BLaER1 (cell line): Measurements from ENCODE around the gene PLCZ1.
"Not testable (repeated sequence)": the region's sequence is repeated elsewhere in the genome, so short reads cannot be mapped to it uniquely, and the experiment has no call there.

ENCODE experiments used
- H3K27ac ChIP-seq: shearing (Covaris generic); formaldehyde crosslinking; 2 replicates; pipeline ENCODE4 v1.8.1; 2022
- H3K27me3 ChIP-seq: shearing (Covaris generic); formaldehyde crosslinking; 2 replicates; pipeline ENCODE4 v1.8.1; 2022
- H3K36me3 ChIP-seq: shearing (Covaris generic); formaldehyde crosslinking; 2 replicates; pipeline ENCODE4 v1.8.1; 2022
- H3K4me1 ChIP-seq: shearing (Covaris generic); formaldehyde crosslinking; 2 replicates; pipeline ENCODE4 v1.8.1; 2022
- H3K4me2 ChIP-seq: shearing (Covaris generic); formaldehyde crosslinking; 2 replicates; pipeline ENCODE4 v1.8.1; 2022
- H3K4me3 ChIP-seq: shearing (Covaris generic); formaldehyde crosslinking; 2 replicates; pipeline ENCODE4 v1.8.1; 2022
- H3K9ac ChIP-seq: shearing (Covaris generic); formaldehyde crosslinking; 2 replicates; pipeline ENCODE4 v1.8.1; 2022
- H3K9me3 ChIP-seq: shearing (Covaris generic); formaldehyde crosslinking; 2 replicates; pipeline ENCODE4 v1.8.1; 2022
- H4K20me1 ChIP-seq: shearing (Covaris generic); formaldehyde crosslinking; 2 replicates; pipeline ENCODE4 v1.8.1; 2022
- Cebpa-rat ChIP-seq: shearing (Covaris generic); IDR thresholded peaks from 2 replicates; pipeline ENCODE4 v1.8.1; 2022

Gene PLCZ1

GRCh38 chr12:18737819-18738218 lies at the start of gene PLCZ1, which contains the start of gene CAPZA3:
Gene PLCZ1, minus strand, starts transcription at chr12:18738012. Its CDS starts 641 bp downstream, at chr12:18737371.
Gene CAPZA3, plus strand, starts transcription at chr12:18738119. Its CDS starts 150 bp downstream, at chr12:18738269.
- Histone ChIP-seq H3K4me1 (no peaks in the 10 kb centered on the region), H3K27ac (no peak within 1 kb of the TSS), H3K4me2 (no peak within 1 kb of the TSS), H3K27me3 (no peaks in the 10 kb centered on the region), H3K36me3 (no peaks in the 10 kb centered on the region), H3K9ac (no peak within 1 kb of the TSS), H3K4me3 (no peak within 1 kb of the TSS), H3K9me3 (no peaks in the 10 kb centered on the region), H4K20me1 (no peaks in the 10 kb centered on the region)
- no peak for TF ChIP-seq Cebpa-rat

- not testable (repeated sequence) for H3K9ac ChIP-seq, H3K4me2 ChIP-seq, H3K36me3 ChIP-seq, H4K20me1 ChIP-seq, H3K4me3 ChIP-seq, H3K27ac ChIP-seq, H3K27me3 ChIP-seq, H3K4me1 ChIP-seq, H3K9me3 ChIP-seq
Measured at GRCh38 chr12:18785465-18785864, 47.7 kb upstream of the PLCZ1 start.

- no peaks in the 10 kb centered on the region for H3K4me1 ChIP-seq
- H3K27ac ChIP-seq = no peak overlapping the region
- H3K27me3 ChIP-seq = no peaks in the 10 kb centered on the region
- no peak overlapping the region for H3K4me3 ChIP-seq
- H3K9me3 ChIP-seq = no peaks in the 10 kb centered on the region
- H3K9ac ChIP-seq = no peak overlapping the region
- H3K36me3 ChIP-seq = no peaks in the 10 kb centered on the region
- no peak for TF ChIP-seq Cebpa-rat
- H4K20me1 ChIP-seq = no peaks in the 10 kb centered on the region
- H3K4me2 ChIP-seq = no peak overlapping the region
Measured at GRCh38 chr12:18782827-18783226, 45.0 kb upstream of the PLCZ1 start.

- H3K36me3 ChIP-seq, H3K27ac ChIP-seq, H4K20me1 ChIP-seq, H3K4me2 ChIP-seq, H3K4me3 ChIP-seq, H3K9ac ChIP-seq, H3K4me1 ChIP-seq, H3K9me3 ChIP-seq, H3K27me3 ChIP-seq: not testable (repeated sequence)
Measured at GRCh38 chr12:18766479-18766878, 28.7 kb upstream of the PLCZ1 start.

- Histone ChIP-seq H3K4me1 (no peaks in the 10 kb centered on the region), H3K4me3 (no peak overlapping the region), H3K27me3 (no peaks in the 10 kb centered on the region), H3K9ac (no peak overlapping the region), H3K36me3 (no peaks in the 10 kb centered on the region), H3K27ac (no peak overlapping the region), H3K9me3 (no peaks in the 10 kb centered on the region), H3K4me2 (no peak overlapping the region), H4K20me1 (no peaks in the 10 kb centered on the region)
- no peak for TF ChIP-seq Cebpa-rat
Measured at GRCh38 chr12:18755341-18755740, 17.5 kb upstream of the PLCZ1 start.

- Histone ChIP-seq H3K4me1 (no peaks in the 10 kb centered on the region), H4K20me1 (no peaks in the 10 kb centered on the region), H3K4me3 (no peak overlapping the region), H3K27me3 (no peaks in the 10 kb centered on the region), H3K9me3 (no peaks in the 10 kb centered on the region), H3K27ac (no peak overlapping the region), H3K4me2 (no peak overlapping the region), H3K36me3 (no peaks in the 10 kb centered on the region), H3K9ac (no peak overlapping the region)
- no peak for TF ChIP-seq Cebpa-rat
Measured at GRCh38 chr12:18754124-18754707, 16.4 kb upstream of the PLCZ1 start.

GRCh38 chr12:18753481-18754123 lies 15.8 kb upstream of the PLCZ1 start:
- H4K20me1 ChIP-seq = no peaks in the 10 kb centered on the region
- no peak for TF ChIP-seq Cebpa-rat
- no peaks in the 10 kb centered on the region for H3K4me1 ChIP-seq
- no peaks in the 10 kb centered on the region for H3K27me3 ChIP-seq
- no peaks in the 10 kb centered on the region for H3K36me3 ChIP-seq
- no peaks in the 10 kb centered on the region for H3K9me3 ChIP-seq
- H3K9ac ChIP-seq = no peak overlapping the region
- no peak overlapping the region for H3K4me3 ChIP-seq
- H3K27ac ChIP-seq = no peak overlapping the region
- no peak overlapping the region for H3K4me2 ChIP-seq

- no peaks in the 10 kb centered on the region for H3K27me3 ChIP-seq
- no peaks in the 10 kb centered on the region for H3K9me3 ChIP-seq
- H3K9ac ChIP-seq = no peak overlapping the region
- H3K4me1 ChIP-seq = no peaks in the 10 kb centered on the region
- H3K4me2 ChIP-seq = no peak overlapping the region
- no peak overlapping the region for H3K4me3 ChIP-seq
- H3K36me3 ChIP-seq = no peaks in the 10 kb centered on the region
- TF ChIP-seq Cebpa-rat = no peak
- no peak overlapping the region for H3K27ac ChIP-seq
- no peaks in the 10 kb centered on the region for H4K20me1 ChIP-seq
Measured at GRCh38 chr12:18752947-18753346, 15.1 kb upstream of the PLCZ1 start.

GRCh38 chr12:18752280-18752920 lies 14.6 kb upstream of the PLCZ1 start:
- Histone ChIP-seq H3K4me1 (no peaks in the 10 kb centered on the region), H3K4me2 (no peak overlapping the region), H3K9ac (no peak overlapping the region), H3K36me3 (no peaks in the 10 kb centered on the region), H3K9me3 (no peaks in the 10 kb centered on the region), H3K4me3 (no peak overlapping the region), H4K20me1 (no peaks in the 10 kb centered on the region), H3K27ac (no peak overlapping the region), H3K27me3 (no peaks in the 10 kb centered on the region)
- TF ChIP-seq Cebpa-rat = no peak

GRCh38 chr12:18751866-18752265 lies 14.1 kb upstream of the PLCZ1 start:
- TF ChIP-seq Cebpa-rat = no peak
- H3K4me1 ChIP-seq = no peaks in the 10 kb centered on the region

More at GRCh38 chr12:18751866-18752265, 14.1 kb upstream of the PLCZ1 start:
- Histone ChIP-seq H3K4me3 (no peak overlapping the region), H3K9me3 (no peaks in the 10 kb centered on the region), H4K20me1 (no peaks in the 10 kb centered on the region), H3K36me3 (no peaks in the 10 kb centered on the region), H3K27me3 (no peaks in the 10 kb centered on the region), H3K9ac (no peak overlapping the region), H3K4me2 (no peak overlapping the region), H3K27ac (no peak overlapping the region)
